OCI-LY3 (cell line): ENCODE measurements around the gene HMBS.
A peak's percentile ranks its signal among the peaks of the same experiment; 100 is the strongest.
"Not testable (repeated sequence)": the region's sequence is repeated elsewhere in the genome, so short reads cannot be mapped to it uniquely, and the experiment has no call there.

Experiments
- H2AFZ ChIP-seq: fragments of 200-600, 300-600 bp; shearing (Covaris generic); 2 replicates; pipeline ENCODE4 v1.6.0; 2014; ENCODE audit warnings: antibody characterized with exemption, low read depth, low read length
- H3K27ac ChIP-seq: fragments of 200-600, 300-600 bp; sonication (generic); 2 replicates; pipeline ENCODE4 v1.5.1; 2014; ENCODE audit warnings: mild to moderate bottlenecking, low read length, moderate library complexity, mixed read lengths
- H3K27me3 ChIP-seq: fragments of 200-600, 300-600 bp; sonication (generic); 2 replicates; pipeline ENCODE4 v1.6.1; 2014; ENCODE audit warnings: low read depth, low read length, mixed read lengths
- H3K36me3 ChIP-seq: fragments of 200-600, 300-600 bp; sonication (generic); replicated peaks from 2 replicates; pipeline ENCODE3; 2014; ENCODE audit warnings: low read depth, low read length, mixed read lengths
- H3K4me1 ChIP-seq: fragments of 300-600, 200-600 bp; sonication (generic); 2 replicates; pipeline ENCODE4 v1.6.1; 2014; ENCODE audit warnings: low read length, mixed read lengths
- H3K4me2 ChIP-seq: fragments of 200-600, 300-600 bp; sonication (generic); 2 replicates; pipeline ENCODE4 v1.6.1; 2014; ENCODE audit warnings: low read length, mixed read lengths
- H3K4me3 ChIP-seq: fragments of 300-600, 200-600 bp; sonication (generic); 2 replicates; pipeline ENCODE4 v1.5.1; 2014; ENCODE audit warnings: antibody characterized with exemption, mild to moderate bottlenecking, low read length, moderate library complexity
- H3K79me2 ChIP-seq: fragments of 300-600, 200-600 bp; shearing (Covaris generic); 2 replicates; pipeline ENCODE4 v1.6.1; 2014; ENCODE audit warnings: mild to moderate bottlenecking, low read length, mixed read lengths
- H3K9ac ChIP-seq: fragments of 300-600, 200-600 bp; shearing (Covaris generic); 2 replicates; pipeline ENCODE4 v1.6.0; 2014; ENCODE audit warnings: mild to moderate bottlenecking, low read length, moderate library complexity
- H3K9me3 ChIP-seq: fragments of 200-600, 300-600 bp; shearing (Covaris generic); 2 replicates; pipeline ENCODE4 v1.6.1; 2014; ENCODE audit warnings: low read length, mixed read lengths; ENCODE audit not compliant: insufficient read depth
- H4K20me1 ChIP-seq: fragments of 200-600, 300-600 bp; sonication (generic); 2 replicates; pipeline ENCODE4 v1.6.1; 2016; ENCODE audit warnings: low read length, mixed read lengths; ENCODE audit not compliant: insufficient read depth
- EZH2phosphoT487 ChIP-seq: fragments of 200-600 bp; shearing (Covaris generic); IDR thresholded peaks from 2 replicates; pipeline ENCODE4 v1.6.1; 2018; ENCODE audit warnings: antibody characterized with exemption, mixed run types, low read depth
- TF ChIP-seq, protein P1 (sequence below): fragments of 200-600, 300-600 bp; sonication (generic); IDR thresholded peaks from 2 replicates; pipeline ENCODE4 v1.5.1; 2014; ENCODE audit warnings: antibody characterized with exemption, low read length, low read depth

Gene HMBS

DNA sequence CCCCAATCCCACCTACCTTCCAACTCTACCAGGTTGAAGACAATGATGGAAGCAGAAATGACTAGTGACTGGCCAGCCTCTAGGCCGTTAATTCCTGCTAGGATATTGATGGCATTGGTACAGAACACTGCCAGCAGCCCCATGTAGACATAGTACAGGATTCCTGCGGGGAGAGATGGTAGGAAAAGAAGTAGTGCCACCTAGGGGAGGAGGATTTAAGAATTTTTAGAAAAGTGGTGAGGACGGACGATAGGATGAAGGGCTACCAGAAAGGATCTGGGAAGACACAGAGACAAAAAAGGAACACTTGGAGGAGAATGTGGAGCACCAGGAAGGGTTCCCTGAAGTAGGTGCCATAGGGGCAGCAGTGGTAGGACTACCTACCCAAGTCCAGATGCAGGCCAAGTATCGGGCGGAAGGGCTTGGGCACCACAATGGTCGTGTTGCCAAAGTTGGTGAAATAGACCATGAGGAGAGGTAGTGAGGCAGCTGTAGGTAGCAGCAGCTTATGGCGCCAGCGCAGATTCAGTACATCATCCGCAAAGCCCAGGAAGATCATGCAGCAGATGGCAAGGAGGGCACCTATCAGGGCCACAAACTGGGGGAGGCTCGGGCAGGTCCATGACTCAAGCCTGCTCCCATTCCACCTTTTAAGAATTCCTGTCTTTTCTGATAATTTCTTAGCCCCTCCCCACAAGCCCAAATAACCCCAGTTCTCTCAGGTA is 15.7 kb downstream of the HMBS start:
- Histone ChIP-seq H3K27ac (no peak overlapping the region), H3K4me3 (peak overlapping the region; percentile 89), H3K9me3 (no peaks in the 10 kb centered on the region), H3K4me1 (peaks cover 23% of the 10 kb centered on the region), H4K20me1 (no peaks in the 10 kb centered on the region), H3K27me3 (no peaks in the 10 kb centered on the region), H2AFZ (no peak overlapping the region), H3K36me3 (peaks cover 19% of the 10 kb centered on the region), H3K9ac (peak overlapping the region; percentile 94), H3K4me2 (peak overlapping the region; percentile 95), H3K79me2 (peaks cover 22% of the 10 kb centered on the region)
- TF ChIP-seq, protein P1, sequence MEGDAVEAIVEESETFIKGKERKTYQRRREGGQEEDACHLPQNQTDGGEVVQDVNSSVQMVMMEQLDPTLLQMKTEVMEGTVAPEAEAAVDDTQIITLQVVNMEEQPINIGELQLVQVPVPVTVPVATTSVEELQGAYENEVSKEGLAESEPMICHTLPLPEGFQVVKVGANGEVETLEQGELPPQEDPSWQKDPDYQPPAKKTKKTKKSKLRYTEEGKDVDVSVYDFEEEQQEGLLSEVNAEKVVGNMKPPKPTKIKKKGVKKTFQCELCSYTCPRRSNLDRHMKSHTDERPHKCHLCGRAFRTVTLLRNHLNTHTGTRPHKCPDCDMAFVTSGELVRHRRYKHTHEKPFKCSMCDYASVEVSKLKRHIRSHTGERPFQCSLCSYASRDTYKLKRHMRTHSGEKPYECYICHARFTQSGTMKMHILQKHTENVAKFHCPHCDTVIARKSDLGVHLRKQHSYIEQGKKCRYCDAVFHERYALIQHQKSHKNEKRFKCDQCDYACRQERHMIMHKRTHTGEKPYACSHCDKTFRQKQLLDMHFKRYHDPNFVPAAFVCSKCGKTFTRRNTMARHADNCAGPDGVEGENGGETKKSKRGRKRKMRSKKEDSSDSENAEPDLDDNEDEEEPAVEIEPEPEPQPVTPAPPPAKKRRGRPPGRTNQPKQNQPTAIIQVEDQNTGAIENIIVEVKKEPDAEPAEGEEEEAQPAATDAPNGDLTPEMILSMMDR: peak; percentile 60
- TF ChIP-seq EZH2phosphoT487: no peak

GRCh38 chr11:119100994-119101758 is 16.5 kb downstream of the HMBS start:
- Histone ChIP-seq H3K27me3 (no peaks in the 10 kb centered on the region), H3K4me1 (peaks cover 20% of the 10 kb centered on the region), H3K36me3 (peaks cover 19% of the 10 kb centered on the region), H3K9ac (peak overlapping the region; percentile 94), H2AFZ (peak overlapping the region; percentile 92; the same call in 1 of the 2 replicates), H3K4me3 (peak overlapping the region; percentile 89), H3K4me2 (peak overlapping the region; percentile 95), H3K27ac (peak overlapping the region; percentile 78), H3K9me3 (no peaks in the 10 kb centered on the region), H4K20me1 (no peaks in the 10 kb centered on the region), H3K79me2 (peaks cover 22% of the 10 kb centered on the region)
- TF ChIP-seq, protein P1: no peak
- no peak for TF ChIP-seq EZH2phosphoT487

DNA sequence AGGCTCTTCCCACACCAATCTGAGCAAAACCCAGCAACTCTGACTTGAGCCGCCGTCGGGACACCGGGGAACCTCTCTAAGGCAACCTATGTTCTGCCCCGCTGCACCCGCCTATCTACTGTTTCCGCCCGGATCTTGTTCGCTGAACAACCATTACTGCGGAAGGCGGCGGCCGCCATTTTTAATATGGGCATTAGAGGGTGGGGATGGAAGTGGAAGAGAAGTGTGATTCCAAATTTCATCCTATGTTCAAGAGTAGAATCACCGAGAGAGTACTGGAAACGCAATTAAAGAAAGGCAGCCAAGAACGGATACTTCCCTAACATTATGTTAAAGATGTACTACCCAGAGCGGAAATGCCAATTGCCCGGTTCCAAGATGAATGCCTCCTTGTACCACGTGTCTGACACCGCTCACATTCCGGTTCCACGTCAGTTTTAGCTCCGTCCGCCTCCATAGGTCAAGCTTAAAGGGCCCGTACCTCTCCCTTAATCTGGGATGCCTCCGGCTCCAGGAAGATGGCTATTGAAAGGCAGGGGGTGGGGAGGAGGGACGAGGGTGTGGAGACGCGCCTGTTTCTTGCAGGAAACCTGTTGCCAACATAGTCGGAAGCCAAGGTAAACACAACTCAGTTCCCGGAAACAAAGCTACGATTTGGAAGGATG is 17.2 kb downstream of the HMBS start, which contains the start of gene DPAGT1:
Gene DPAGT1 (minus strand): TSS at position 95 of the 665 bp plus-strand sequence. CDS start 198 bp downstream, outside the sequence.
- H3K27ac ChIP-seq: peak within 1 kb of the TSS; percentile 78
- peak within 1 kb of the TSS; percentile 92 for H2AFZ ChIP-seq
- peak within 1 kb of the TSS; percentile 95 for H3K4me2 ChIP-seq
- H3K4me3 ChIP-seq: peak within 1 kb of the TSS; percentile 89
- peak within 1 kb of the TSS; percentile 94 for H3K9ac ChIP-seq
- peaks cover 24% of the 10 kb centered on the region for H3K4me1 ChIP-seq
- peaks cover 16% of the 10 kb centered on the region for H3K36me3 ChIP-seq
- TF ChIP-seq EZH2phosphoT487: no peak
- TF ChIP-seq, protein P1: no peak
- H4K20me1 ChIP-seq: no peaks in the 10 kb centered on the region
- H3K9me3 ChIP-seq: no peaks in the 10 kb centered on the region
- peaks cover 22% of the 10 kb centered on the region for H3K79me2 ChIP-seq
- no peaks in the 10 kb centered on the region for H3K27me3 ChIP-seq

DNA sequence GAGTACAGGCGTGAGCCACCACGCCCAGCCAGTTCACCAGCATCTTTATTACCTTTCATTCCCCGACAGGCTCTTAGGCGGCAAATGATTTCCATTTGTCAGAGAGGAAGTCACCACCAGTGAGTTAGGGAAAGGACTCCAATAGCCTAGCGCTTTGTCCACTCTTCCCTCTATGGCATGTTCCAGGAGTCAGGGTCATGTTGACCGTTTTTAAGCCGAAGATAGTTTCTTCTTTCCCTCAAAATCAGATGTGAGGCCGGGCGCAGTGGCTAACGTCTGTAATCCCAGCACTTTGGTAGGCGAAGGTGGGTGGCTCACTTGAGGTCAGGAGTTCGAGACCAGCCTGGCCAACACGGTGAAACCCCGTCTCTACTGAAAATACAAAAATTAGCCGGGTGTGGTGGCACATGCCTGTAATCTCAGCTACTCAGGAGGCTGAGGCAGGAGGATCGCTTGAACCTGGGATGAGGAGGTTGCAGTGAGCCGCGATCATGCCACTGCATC is 18.5 kb downstream of the HMBS start:
- Histone ChIP-seq H3K4me2 (peak overlapping the region; percentile 95), H3K4me3 (peak overlapping the region; percentile 89)
- not testable (repeated sequence) for H3K27me3 ChIP-seq

More for the DNA sequence above, 18.5 kb downstream of the HMBS start:
- not testable (repeated sequence) for H4K20me1 ChIP-seq, H2AFZ ChIP-seq, H3K27ac ChIP-seq, H3K9me3 ChIP-seq, H3K36me3 ChIP-seq
- Histone ChIP-seq H3K4me1 (peaks cover 26% of the 10 kb centered on the region), H3K9ac (peak overlapping the region; percentile 94), H3K79me2 (peaks cover 32% of the 10 kb centered on the region)
